Glutamatergic neuron (in vitro differentiated cells): ENCODE results near the gene NEGR1. TPM values are rescaled to one million over a fixed set of nuclear protein-coding genes. Genes with fewer than 3 reads are reported as not detected.

Experiments
- DNase-seq: peaks from one replicate; pipeline ENCODE4 v3.0.0; 2022
- H3K27ac Mint-ChIP-seq: one replicate; pipeline ENCODE4 v1.8.0; 2020; ENCODE audit warnings: mild to moderate bottlenecking, mixed read lengths, inconsistent platforms; ENCODE audit not compliant: unreplicated experiment
- H3K27me3 Mint-ChIP-seq: one replicate; pipeline ENCODE4 v1.8.0; 2020; ENCODE audit warnings: mild to moderate bottlenecking, moderate library complexity, mixed read lengths, inconsistent platforms; ENCODE audit not compliant: unreplicated experiment
- H3K36me3 Mint-ChIP-seq: one replicate; pipeline ENCODE4 v1.8.0; 2020; ENCODE audit warnings: mild to moderate bottlenecking, mixed read lengths, inconsistent platforms; ENCODE audit not compliant: unreplicated experiment
- H3K4me1 Mint-ChIP-seq: one replicate; pipeline ENCODE4 v1.8.0; 2020; ENCODE audit warnings: mild to moderate bottlenecking, low read depth, mixed read lengths, inconsistent platforms; ENCODE audit not compliant: unreplicated experiment
- H3K4me3 Mint-ChIP-seq: one replicate; pipeline ENCODE4 v1.8.0; 2020; ENCODE audit warnings: mild to moderate bottlenecking, mixed read lengths, inconsistent platforms; ENCODE audit not compliant: unreplicated experiment
- H3K9me3 Mint-ChIP-seq: one replicate; pipeline ENCODE4 v1.8.0; 2020; ENCODE audit warnings: mild to moderate bottlenecking, moderate library complexity, mixed read lengths, inconsistent platforms; ENCODE audit not compliant: unreplicated experiment
- total RNA-seq: library from RNA; stranded (reverse); fragmentation: NEBNext Ultra II Directional; extraction: Animal tissue kit (Norgen Biotek cat#: 25700); gene quantifications from one replicate; pipeline ENCODE4 v1.2.1, GENCODE V29; 2021; ENCODE audit not compliant: unreplicated experiment
- TF ChIP-seq, protein P1 (sequence below): fragments of 200-600 bp; sonication (generic); IDR thresholded peaks from one replicate; pipeline ENCODE4 v1.5.0; 2021; ENCODE audit not compliant: partially characterized antibody, unreplicated experiment

The NEGR1 gene
- total RNA-seq, 1 donor from 2014 or later, result 0.51 TPM

DNA sequence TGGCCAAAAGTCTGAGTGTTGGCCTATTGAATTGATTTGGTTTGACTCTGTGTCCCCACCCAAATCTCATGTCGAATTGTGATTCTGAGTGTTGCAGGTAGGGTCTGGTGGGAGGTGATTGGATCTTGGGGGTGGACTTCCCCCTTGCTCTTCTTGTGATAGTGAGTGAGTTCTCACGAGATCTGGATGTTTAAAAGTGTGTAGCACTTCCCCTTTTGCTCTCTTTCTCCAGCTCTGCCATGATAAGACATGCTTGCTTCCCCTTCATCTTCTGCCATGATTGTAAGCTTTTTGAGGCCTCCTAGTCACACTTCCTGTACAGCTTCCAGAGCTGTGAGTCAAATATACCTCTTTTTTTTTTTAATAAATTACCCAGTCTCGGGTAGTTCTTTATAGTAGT is 904.5 kb downstream of the NEGR1 start:
- no peak for DNase-seq
- H3K4me3 Mint-ChIP-seq, result no peak overlapping the region
- no peaks in the 10 kb centered on the region for H3K9me3 Mint-ChIP-seq
- no peaks in the 10 kb centered on the region for H3K27me3 Mint-ChIP-seq
- no peaks in the 10 kb centered on the region for H3K4me1 Mint-ChIP-seq
- no peak overlapping the region for H3K27ac Mint-ChIP-seq
- TF ChIP-seq, protein P1, sequence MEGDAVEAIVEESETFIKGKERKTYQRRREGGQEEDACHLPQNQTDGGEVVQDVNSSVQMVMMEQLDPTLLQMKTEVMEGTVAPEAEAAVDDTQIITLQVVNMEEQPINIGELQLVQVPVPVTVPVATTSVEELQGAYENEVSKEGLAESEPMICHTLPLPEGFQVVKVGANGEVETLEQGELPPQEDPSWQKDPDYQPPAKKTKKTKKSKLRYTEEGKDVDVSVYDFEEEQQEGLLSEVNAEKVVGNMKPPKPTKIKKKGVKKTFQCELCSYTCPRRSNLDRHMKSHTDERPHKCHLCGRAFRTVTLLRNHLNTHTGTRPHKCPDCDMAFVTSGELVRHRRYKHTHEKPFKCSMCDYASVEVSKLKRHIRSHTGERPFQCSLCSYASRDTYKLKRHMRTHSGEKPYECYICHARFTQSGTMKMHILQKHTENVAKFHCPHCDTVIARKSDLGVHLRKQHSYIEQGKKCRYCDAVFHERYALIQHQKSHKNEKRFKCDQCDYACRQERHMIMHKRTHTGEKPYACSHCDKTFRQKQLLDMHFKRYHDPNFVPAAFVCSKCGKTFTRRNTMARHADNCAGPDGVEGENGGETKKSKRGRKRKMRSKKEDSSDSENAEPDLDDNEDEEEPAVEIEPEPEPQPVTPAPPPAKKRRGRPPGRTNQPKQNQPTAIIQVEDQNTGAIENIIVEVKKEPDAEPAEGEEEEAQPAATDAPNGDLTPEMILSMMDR, result no peak
- no peaks in the 10 kb centered on the region for H3K36me3 Mint-ChIP-seq

DNA sequence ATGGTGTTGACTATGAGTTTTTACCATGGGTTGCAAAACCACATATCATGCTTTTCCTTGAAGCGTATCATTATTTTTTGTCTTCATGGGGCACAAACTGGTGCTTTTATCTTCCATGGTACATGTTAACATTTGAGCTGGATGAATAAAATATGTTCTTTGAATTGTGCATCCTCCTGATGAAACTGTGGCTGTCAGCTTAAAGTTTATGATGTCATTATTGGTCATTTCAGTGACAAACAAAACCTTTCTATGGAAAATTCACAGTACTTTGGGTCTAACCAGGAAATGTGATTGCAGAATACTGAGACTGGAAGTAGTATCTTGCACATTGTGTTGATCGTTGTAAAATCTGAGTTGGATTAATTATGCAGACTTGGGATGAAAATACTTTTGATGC is 909.8 kb downstream of the NEGR1 start:
- H3K27ac Mint-ChIP-seq, result no peak overlapping the region
- no peak for DNase-seq

DNA sequence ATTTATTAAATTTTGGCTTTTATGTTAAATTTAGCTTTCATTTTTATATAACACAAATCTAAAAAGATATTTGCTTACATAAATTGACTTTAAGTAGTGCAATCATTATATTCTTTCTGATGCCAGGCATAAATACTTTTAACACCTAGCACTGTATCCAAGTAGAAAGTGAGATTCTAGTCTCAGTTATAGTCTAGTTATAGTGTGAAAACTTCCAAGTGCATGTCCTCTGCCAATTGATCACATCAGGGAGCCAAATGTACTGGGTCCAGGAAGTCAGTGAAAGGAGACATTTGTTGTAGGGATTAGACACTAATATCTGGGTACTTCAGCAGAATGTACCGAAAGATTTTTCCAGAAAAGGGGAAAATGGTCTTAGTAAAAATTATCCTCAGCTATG is 910.8 kb downstream of the NEGR1 start:
- no peak overlapping the region for H3K27ac Mint-ChIP-seq
- H3K4me1 Mint-ChIP-seq, result no peaks in the 10 kb centered on the region
- no peaks in the 10 kb centered on the region for H3K27me3 Mint-ChIP-seq
- no peak overlapping the region for H3K4me3 Mint-ChIP-seq
- H3K36me3 Mint-ChIP-seq, result no peaks in the 10 kb centered on the region
- no peaks in the 10 kb centered on the region for H3K9me3 Mint-ChIP-seq
- TF ChIP-seq, protein P1, result no peak
- no peak for DNase-seq

More for the DNA sequence above, 909.8 kb downstream of the NEGR1 start:
- TF ChIP-seq, protein P1, result no peak
- Mint-ChIP-seq H3K36me3 (no peaks in the 10 kb centered on the region), H3K9me3 (no peaks in the 10 kb centered on the region), H3K4me1 (no peaks in the 10 kb centered on the region), H3K4me3 (no peak overlapping the region), H3K27me3 (no peaks in the 10 kb centered on the region)

DNA sequence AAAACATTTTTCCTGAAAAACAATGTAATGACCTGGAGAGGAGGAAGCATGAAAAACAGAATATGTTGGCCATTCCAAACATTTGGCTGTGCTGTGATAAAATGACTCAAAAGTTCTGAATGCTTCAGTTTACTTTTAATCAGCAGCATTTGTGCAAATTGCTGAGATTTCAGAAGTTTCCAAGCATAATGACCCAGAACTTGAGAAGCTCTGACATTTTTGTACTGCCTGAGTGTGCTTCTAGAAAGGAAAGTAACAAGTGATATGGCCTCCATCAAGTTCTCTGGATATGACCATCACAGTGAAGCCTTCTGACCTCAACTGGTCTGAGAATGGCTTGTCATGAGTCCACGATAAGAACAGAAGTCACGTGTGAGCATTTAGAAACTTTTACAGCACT is 918.1 kb downstream of the NEGR1 start:
- no peak for DNase-seq
- Mint-ChIP-seq H3K27ac (no peak overlapping the region), H3K4me1 (no peaks in the 10 kb centered on the region), H3K36me3 (no peaks in the 10 kb centered on the region), H3K9me3 (no peaks in the 10 kb centered on the region), H3K4me3 (no peak overlapping the region), H3K27me3 (no peaks in the 10 kb centered on the region)
- TF ChIP-seq, protein P1, result no peak

DNA sequence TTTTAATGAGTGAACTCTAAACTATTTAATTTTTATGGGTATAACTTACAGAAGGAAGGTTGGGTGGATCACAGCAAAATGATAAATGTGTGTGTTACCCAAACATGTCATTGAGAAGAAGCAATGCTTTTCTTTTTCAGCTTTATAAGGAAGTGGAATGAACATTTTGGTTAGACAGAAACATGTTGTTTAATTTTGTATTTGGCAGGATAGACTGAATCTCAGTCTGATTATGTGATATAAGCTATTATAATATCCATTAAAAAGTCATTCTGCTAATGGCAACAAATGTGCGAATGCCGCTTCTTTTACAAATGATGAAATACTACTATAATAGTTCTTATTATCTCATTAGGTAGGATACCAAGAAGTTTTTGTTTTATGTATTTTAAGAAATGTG is 919.6 kb downstream of the NEGR1 start:
- H3K27me3 Mint-ChIP-seq, result no peaks in the 10 kb centered on the region
- H3K27ac Mint-ChIP-seq, result no peak overlapping the region
- no peaks in the 10 kb centered on the region for H3K36me3 Mint-ChIP-seq

More for the DNA sequence above, 919.6 kb downstream of the NEGR1 start:
- H3K4me3 Mint-ChIP-seq, result no peak overlapping the region
- H3K4me1 Mint-ChIP-seq, result no peaks in the 10 kb centered on the region
- DNase-seq, result no peak
- H3K9me3 Mint-ChIP-seq, result no peaks in the 10 kb centered on the region
- TF ChIP-seq, protein P1, result no peak
